HG02981 (cell line): ENCODE results near the gene ERN1.
A peak's percentile ranks its signal among the peaks of the same experiment; 100 is the strongest.
"Not testable (repeated sequence)": the region's sequence is repeated elsewhere in the genome, so short reads cannot be mapped to it uniquely, and the experiment has no call there.

Experiments used
- ATAC-seq: cut with Tn5 transposase; IDR thresholded peaks from one replicate; pipeline ENCODE4 v1.9.1; 2021; ENCODE audit warnings: mild to moderate bottlenecking, moderate library complexity; ENCODE audit not compliant: unreplicated experiment

Gene ERN1

DNA sequence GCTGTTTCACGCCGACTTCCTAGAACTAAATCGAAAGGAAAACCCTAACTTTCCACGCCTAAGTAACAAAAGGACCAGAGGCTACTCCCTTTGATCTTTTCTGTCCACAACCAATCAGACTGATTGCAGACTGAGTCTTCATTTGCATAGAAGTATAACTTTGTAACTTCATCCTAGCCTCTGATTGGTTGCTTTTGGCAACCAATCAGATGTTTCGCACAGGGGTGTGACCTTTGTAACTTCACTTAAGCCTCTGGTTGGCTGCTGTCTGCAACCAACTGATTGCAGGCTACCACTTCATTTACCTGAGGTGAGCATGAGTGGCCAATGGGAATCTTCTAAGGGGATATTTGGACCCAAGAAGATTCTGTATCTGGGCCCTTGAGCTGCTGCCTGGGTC lies 92.1 kb downstream of the ERN1 start:
- no peak for ATAC-seq

DNA sequence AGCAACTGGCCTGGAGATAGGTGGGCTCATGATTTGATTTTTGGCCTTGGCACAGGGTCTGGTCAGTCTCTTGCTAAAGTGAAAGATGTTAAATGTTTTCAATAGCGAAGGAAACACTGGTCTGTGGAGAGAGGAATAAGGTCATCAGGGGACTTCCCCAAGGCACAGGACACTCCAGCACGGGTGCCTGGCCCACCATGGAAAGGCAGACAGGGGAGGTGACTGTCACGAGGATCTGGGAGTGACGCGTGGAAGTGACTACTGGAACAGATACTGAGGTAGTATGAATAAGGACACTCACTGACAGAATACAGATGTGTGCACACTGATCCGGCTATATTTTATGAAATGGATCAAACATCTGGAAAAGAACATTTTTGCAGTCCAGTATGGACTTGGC lies 92.8 kb downstream of the ERN1 start:
- ATAC-seq, result no peak

- no peak for ATAC-seq
Measured at GRCh38 chr17:64036198-64036922, 93.6 kb downstream of the ERN1 start.

DNA sequence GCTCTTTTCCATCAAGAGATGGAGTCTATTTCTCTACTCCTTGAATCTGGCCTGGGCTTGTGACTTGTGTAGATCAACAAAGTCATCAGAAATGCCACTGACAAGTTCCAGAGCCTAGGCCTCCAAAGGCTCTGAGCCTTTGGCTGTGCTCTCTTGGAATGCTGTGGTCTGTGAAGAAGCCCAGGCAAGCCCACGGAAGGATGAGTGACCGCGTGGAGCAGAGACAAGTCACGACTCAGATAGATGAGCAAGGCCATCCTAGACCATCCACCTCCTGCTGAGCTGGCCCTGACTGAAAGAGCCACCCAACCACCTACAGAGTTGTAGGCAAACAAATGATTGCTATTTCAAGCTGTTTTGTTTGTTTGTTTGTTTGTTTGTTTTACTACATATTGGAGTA lies 97.9 kb downstream of the ERN1 start:
- ATAC-seq, result no peak

- ATAC-seq, result no peak
Measured at GRCh38 chr17:64028874-64029464, 101.0 kb downstream of the ERN1 start.

- peak; percentile 63 for ATAC-seq
Measured at GRCh38 chr17:64025732-64026294, 104.1 kb downstream of the ERN1 start.

DNA sequence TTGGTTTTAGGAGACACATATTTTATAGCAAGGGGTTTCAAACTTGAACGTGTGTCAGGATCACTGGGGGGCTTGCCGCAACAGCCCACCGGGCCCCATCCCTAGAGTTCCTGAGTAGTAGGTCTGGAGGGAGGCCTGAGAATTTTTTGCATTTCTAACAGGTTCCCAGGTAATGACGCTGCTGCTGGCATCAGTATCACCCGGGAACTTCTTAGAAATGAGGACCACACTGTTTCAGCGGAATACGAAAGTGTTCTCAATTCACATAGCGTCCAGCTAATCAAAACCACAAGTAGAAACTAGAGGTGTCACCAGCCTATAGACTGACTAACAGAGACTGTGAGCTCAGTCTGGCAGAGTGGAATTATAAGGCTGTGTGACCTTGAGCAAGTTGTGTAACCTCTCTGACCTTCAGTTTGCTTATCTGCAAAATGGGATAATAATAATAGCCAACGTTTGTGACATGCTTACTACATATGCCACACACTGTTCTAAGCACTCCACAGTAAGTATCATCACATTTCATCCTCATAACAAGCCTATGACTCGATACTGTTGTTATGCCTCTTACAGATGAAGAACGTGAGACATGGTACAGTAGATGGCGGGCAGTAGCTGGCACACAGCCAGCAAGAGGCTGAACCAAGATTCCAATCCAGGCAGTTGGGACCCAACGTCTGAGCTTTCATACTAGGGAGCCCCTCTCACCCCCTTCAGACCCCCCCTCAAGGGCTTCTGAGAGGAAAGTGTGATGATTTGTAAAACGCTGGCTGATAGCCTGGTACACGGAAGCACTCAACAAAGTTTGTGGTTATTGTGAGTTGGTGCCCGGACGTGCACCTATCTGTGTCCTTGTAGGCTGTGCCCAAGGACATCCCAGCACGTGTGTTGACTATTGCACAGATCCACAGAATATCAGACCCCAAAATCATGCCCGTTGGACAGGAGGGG lies 104.9 kb downstream of the ERN1 start:
- peak; percentile 4 for ATAC-seq

GRCh38 chr17:64024215-64024654 lies 105.7 kb downstream of the ERN1 start:
- ATAC-seq, result no peak

GRCh38 chr17:64022611-64023063 lies 107.3 kb downstream of the ERN1 start:
- ATAC-seq, result no peak

DNA sequence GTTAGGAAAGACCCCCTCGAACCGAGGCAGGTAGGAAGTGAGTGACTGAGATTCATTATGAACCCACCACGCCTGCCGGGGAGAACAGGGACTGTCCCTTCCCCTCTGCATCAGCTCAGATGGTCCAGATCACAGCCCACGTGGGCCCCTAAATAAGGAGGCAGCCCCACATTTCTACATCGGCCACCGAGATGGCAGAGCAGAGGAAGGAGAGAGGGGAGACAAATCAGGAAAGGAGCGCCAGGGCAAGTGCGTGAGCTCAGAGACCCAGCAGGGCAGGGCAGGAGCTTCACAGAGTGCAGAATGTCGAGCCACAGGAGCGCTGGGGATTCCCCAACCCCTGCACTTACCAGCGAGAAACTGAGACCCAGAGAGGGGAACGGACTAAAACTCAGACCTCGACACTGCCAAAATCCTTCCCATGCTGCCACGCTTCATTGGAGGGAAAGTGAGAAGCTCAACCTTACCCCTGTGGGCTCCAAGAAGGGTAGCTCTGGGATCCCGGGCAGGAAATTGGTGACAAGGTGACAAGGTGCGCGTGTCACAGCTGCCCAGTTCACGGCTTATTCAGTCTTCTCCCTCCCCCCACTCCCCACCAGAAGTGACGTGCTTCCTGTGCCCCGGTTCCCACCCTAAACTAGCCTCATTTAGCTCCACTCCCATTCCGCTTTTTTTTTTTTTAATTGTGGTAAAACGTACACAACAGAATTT lies 109.7 kb downstream of the ERN1 start, which contains the start of gene ICAM2:
ICAM2 (minus strand) TSS at position 578 of the 711 bp plus-strand sequence. CDS start 13,942 bp downstream, outside the sequence.
- ATAC-seq, result peak; percentile 63

GRCh38 chr17:64019551-64019961 lies 110.4 kb downstream of the ERN1 start:
- ATAC-seq, result not testable (repeated sequence)

GRCh38 chr17:64017381-64017980 lies 112.5 kb downstream of the ERN1 start:
- ATAC-seq, result no peak

DNA sequence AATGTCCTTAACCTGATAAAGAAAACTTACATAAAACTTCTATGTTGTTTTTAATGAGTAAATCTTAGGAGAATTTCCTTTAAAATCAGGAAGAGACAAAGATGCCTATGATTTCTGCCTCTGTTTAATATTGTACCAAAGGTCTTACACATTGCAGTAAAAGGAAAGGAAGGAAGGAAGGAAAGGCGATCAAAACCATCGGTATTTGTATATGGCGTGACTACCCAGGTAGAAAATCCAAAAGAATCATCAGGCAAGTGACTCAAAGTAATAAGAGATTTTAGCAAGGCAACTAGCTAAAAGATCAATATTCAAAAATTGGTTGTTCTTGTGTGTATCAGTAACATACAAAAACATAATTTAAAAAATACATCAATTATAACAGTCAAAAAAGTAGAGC lies 113.0 kb downstream of the ERN1 start:
- no peak for ATAC-seq

DNA sequence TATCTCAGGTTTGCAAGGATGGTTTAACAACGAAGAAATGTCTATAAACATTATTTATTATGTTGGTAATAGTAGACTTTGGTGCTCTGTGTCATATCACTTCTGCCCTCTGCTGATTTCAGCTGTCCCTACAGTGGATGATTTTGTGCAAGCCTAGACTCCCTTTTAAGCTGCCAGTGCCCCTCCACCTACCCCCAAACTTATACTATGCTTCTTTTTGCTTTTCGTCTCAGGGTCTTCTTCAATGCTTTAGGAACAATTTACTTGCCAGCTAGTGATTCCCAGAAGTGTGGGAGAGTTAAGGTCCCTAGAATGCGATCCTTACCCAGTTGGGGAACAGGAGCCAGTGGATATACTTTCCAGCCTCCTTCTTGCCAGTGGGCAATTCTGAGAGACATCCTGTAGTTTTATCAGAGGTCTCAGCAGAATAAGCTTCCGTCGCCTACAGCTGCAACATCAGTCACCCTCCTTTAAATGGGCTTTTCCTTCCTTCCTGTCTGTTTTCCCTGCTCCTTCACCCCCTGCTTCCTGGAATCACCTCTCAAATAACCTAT lies 113.6 kb downstream of the ERN1 start:
- no peak for ATAC-seq

DNA sequence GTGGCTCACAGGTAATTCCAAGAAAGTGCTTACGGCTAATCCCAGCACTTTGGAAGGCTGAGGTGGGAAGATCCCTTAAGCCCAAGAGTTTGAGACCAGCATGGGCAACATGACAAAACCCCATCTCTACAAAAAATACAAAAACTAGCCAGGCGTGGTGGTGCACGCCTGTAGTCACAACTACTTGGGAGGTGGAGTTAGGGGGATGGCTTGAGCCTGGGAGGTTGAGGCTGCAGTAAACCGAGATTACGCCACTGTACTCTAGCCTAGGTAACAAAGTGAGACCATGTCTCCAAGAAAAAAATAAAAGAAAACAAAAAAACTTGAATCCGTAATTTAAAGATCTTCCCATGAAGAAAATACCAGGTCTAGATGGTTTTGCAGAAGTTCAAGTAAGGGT lies 114.5 kb downstream of the ERN1 start:
- ATAC-seq, result no peak

DNA sequence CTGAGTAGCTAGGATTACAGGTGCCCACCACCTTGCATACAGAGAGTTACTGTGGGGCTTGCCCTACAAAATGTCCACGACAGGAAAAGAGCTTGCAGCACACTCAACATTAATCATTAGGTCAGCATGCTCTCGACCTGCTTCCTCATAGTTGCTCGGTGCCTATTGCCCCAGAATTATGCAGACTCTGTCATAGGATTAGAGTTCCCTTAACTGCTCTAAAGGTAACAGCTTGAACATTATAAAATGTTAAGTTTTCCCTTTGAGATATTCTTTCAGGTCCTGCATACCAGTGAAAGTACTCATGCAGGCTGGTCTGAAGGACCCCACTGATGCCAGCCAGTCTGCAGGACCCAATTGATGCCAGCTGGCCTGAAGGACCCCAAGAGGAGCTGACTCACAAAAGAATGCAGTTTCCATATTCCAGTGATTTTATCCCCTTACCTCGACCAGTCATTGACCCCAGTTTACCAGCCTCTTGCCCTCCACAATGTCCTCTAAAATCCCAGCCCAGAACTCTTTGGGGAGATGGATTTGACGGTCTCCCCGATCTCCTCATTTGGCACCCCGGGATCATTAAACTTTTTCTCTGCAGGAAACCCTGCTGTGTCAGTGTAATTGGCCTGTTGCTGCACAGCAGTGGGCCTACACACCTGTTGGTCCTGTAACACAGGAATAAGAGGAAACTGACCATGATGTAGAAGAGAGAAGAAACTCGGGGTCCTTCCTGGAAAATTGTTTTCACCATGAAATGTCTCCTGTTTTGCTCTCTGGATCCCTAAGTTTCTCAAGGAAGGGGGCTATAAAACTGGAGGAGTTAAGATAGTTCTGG lies 120.2 kb downstream of the ERN1 start:
- ATAC-seq, result no peak

DNA sequence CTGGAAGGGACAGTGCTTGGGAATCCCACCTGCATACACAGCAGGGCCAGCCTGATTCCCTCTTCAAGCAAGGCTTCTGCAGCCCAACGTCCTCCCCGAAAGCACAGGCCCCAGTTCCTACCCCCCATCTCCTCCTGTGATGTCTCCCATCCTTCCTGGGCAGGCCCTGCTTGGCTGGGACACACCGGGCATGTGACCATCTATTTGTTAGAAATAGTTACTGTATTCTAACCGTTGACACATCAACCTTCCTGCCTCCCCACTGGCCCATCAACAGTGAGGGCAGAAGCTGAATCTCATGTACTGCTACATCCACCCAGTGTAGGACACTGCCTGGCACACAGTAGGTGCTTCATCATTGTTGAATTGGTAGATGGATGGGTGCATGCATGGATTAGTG lies 121.1 kb downstream of the ERN1 start:
- ATAC-seq, result no peak

GRCh38 chr17:64008346-64008745 lies 121.6 kb downstream of the ERN1 start:
- no peak for ATAC-seq

GRCh38 chr17:64007838-64008282 lies 122.1 kb downstream of the ERN1 start:
- ATAC-seq, result no peak
